HG03103 (cell line): Measurements from ENCODE around the gene TTC4.

Experiments
- ATAC-seq: cut with Tn5 transposase; IDR thresholded peaks from one replicate; pipeline ENCODE4 v1.9.1; 2021; ENCODE audit warnings: low read depth; ENCODE audit not compliant: unreplicated experiment

The TTC4 gene

GRCh38 chr1:54701996-54702395 is 13.7 kb upstream of the TTC4 start:
- no peak for ATAC-seq

GRCh38 chr1:54703471-54703870 is 12.2 kb upstream of the TTC4 start:
- ATAC-seq = no peak

GRCh38 chr1:54705153-54705552 is 10.5 kb upstream of the TTC4 start:
- no peak for ATAC-seq

- ATAC-seq = no peak
These were observed 9.2 kb upstream of the TTC4 start for GRCh38 chr1:54706419-54706818.

DNA sequence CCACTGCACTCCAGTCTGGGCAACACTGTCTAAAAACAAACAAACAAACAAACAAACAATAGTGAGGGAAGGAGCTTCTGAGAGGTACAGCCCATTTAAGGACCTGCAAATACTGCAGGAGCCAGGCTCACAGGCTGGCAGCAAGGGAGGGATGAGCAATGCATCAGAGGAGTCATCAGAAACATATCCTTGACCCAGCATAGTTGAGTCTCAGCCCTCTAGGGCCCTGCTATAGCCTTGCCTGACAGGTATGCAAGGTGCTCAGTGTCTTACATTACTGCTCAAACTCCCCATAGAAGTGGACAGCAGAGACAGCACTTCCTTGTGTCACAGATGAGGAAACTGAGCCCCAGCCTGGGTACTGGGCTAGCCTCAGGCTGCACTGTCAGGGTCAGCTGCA is 7.3 kb upstream of the TTC4 start:
- ATAC-seq = no peak

- ATAC-seq = no peak
These were observed 5.9 kb upstream of the TTC4 start for GRCh38 chr1:54709547-54710292.

- no peak for ATAC-seq
These were observed 5.2 kb upstream of the TTC4 start for GRCh38 chr1:54710434-54710833.

GRCh38 chr1:54710841-54711240 is 4.8 kb upstream of the TTC4 start:
- no peak for ATAC-seq

- no peak for ATAC-seq
These were observed 4.1 kb upstream of the TTC4 start for GRCh38 chr1:54711536-54711935.

GRCh38 chr1:54714881-54715492 is 674 bp upstream of the TTC4 start:
- ATAC-seq = no peak

- no peak for ATAC-seq
These were observed 812 bp downstream of the TTC4 start for GRCh38 chr1:54716299-54717047.

DNA sequence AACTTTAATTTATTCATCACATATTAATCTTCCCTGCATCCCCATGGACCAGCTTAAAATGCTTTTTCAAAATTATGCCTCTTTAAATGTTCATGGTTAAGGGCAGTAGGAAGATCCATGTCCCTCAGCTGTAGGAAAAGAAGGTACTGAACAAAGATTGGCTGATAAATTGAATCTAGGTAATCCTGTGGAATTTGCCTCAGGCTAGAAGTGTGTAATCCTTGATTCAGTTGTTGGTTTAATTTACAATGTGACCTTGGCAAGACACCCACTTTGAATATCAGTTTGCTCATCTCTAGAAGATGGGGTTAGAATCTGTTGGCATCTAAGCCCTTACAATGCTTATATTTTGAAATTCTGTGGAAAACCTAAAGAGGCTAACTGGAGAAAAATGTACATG is 6.1 kb downstream of the TTC4 start:
- ATAC-seq = no peak

DNA sequence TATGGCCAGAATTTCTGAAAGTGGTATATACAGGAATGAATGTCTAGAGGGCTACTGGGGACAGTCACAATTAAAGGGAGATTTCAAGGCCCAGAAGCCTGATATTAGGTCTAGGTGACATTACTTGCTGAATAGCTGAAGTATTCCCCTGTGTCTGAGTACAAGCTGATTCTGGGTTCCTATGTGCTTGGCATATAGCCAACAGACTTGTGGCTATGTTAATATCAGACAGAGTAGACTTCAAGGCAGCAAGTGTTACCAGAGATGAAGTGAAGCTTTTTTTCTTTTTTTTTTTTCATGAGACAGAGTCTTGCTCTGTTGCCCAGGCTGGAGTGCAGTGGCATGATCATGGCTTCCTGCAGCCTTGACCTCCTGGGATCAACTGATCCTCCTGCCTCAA is 8.3 kb downstream of the TTC4 start:
- no peak for ATAC-seq

GRCh38 chr1:54724771-54725170 is 9.1 kb downstream of the TTC4 start:
- no peak for ATAC-seq

GRCh38 chr1:54728027-54728426 is 12.4 kb downstream of the TTC4 start:
- no peak for ATAC-seq

DNA sequence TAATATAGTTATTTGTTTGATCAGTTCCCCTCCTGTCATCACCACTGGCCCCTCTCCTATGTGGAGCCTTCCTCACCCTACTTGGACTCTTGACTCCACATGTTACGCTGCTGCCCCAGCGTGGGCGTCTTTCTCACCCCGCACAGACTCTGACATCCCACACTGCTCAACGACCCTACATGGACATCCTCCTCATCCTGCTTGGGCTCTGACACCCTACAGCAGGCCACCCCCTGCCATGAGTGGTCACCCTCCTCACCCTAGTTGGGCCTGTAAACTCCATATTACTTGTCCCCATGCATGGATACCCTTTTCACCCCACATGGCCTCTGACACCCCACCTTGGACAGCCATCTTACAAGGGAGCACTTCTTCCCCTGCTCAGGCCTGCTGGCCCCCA is 21.0 kb downstream of the TTC4 start:
- ATAC-seq = no peak

GRCh38 chr1:54738244-54738643 is 22.6 kb downstream of the TTC4 start:
- ATAC-seq = no peak

DNA sequence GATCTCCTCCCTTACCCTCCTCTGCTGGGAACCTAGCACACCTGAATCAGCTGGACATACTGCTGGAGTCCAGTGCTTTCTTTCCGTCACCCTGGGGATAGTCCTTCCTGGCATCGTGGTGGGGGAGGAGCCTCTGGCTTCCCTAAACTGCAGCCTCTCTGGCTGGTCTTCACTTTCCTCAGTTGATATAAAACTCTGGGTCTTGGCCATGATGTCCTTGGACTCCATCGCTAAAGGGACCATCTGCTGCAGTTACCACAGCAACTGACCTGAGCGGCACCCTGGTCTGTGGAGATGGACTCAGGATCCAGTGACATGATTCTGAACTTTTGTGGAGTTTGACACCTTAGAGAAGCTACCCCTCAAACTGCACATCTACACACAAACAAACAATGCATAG is 25.9 kb downstream of the TTC4 start:
- no peak for ATAC-seq

GRCh38 chr1:54742282-54742681 is 26.6 kb downstream of the TTC4 start:
- ATAC-seq = no peak

DNA sequence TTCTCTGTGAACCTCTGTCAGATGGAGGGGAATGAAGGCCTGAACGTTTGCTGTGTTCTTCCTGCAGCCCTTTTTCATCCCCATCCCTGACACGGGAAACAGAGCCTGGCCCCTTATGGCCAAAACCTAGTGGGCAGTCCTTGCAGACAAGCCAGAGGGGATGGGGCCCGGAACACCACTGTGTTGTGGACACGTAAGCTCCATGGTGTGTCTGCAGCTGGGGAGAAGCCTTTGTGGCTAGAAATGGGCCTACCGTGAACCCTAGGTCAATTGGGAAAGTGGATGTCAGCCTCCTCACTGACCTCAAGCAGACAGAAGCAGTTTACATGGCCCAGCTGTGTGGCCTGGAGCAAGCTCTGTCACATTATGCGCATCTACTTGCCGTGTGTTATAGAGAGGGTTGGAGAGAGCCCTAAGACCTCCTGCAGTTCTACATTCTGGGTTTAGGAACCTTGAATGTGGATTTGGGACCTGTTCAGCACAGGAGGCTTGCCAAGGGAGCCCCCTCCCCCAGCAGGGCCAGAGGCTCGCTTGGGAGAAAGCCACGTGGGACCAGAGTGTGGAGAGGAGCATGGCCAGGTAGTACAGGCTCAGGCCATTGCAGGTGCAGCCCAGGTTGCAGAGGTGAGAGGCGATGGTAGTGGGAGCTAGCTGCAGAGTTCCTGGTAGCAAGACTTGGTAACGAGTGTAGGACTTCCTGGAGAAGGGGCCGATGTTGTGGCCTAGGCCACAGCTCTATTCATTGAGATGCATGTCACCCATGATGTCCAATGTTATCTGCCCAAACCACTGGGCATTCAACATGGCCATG is 28.0 kb downstream of the TTC4 start:
- no peak for ATAC-seq

GRCh38 chr1:54744696-54745095 is 29.0 kb downstream of the TTC4 start:
- no peak for ATAC-seq
